ENCODE measurements around the gene ANGPTL2.

GRCh38 chr9:127126971-127127370, 4.5 kb upstream of the ANGPTL2 start:
- TF ChIP-seq REST (IDR thresholded peaks at IDR 0.05; ENCODE audit: insufficient read depth in 1 of 2, low read depth in 2 of 2, low read length in 1 of 2) = no peak
- no peak for TF ChIP-seq POLR2AphosphoS5 (IDR thresholded peaks at IDR 0.05; ENCODE audit: low read depth, low read length)
- no peak for TF ChIP-seq CTCF (IDR thresholded peaks at IDR 0.05)
- TF ChIP-seq TCF7L2 (IDR thresholded peaks at IDR 0.05; ENCODE audit: low read depth, low read length) = no peak
- TF ChIP-seq SIN3A (IDR thresholded peaks at IDR 0.05; ENCODE audit: borderline replicate concordance, insufficient read depth, low read depth, low read length) = no peak

All from Panc1 (cell line).